Prostate gland (tissue), 2 donors: ENCODE measurements around the gene THRAP3. TPM values are rescaled to one million over a fixed set of nuclear protein-coding genes. Genes with fewer than 3 reads are reported as not detected.

Experiments used
- DNase-seq: peaks from one replicate; pipeline ENCODE4 v3.0.0-alpha.2; 2019; ENCODE audit warnings: low spot score
- H3K27ac ChIP-seq, 2 donors: fragments of 200-600 bp; sonication (generic); 2 replicates each; pipeline ENCODE4 v1.5.1; 2017 to 2019
- H3K27me3 ChIP-seq: fragments of 200-600 bp; sonication (generic); replicated peaks from 2 replicates; pipeline ENCODE4 v1.5.1; 2019; ENCODE audit not compliant: insufficient read depth
- H3K36me3 ChIP-seq, 2 donors: fragments of 200-600 bp; sonication (generic); 1 replicate in 1 of 2; 2 replicates in 1 of 2; pipeline versions ENCODE4 v1.5.1 to v1.8.1; 2017 to 2019
- H3K4me1 ChIP-seq: fragments of 200-600 bp; sonication (generic); replicated peaks from 2 replicates; pipeline ENCODE4 v1.5.1; 2019
- H3K4me3 ChIP-seq, 2 donors: fragments of 200-600 bp; sonication (generic); 2 replicates each; pipeline ENCODE4 v1.5.1; 2017 to 2019
- H3K9me3 ChIP-seq: fragments of 200-600 bp; sonication (generic); 2 replicates; pipeline ENCODE4 v1.5.1; 2017
- POLR2A ChIP-seq: fragments of 450-650 bp; IDR thresholded peaks from one replicate; pipeline ENCODE4 v1.6.1; 2016; ENCODE audit warnings: antibody characterized with exemption, mild to moderate bottlenecking
- POLR2AphosphoS5 ChIP-seq: sonication (generic); formaldehyde crosslinking; IDR thresholded peaks from one replicate; pipeline ENCODE4 v1.6.1; 2017; ENCODE audit warnings: antibody characterized with exemption
- WGBS: methylation state at CpG from one replicate; pipeline ENCODE4 v1.1.5; 2018; 5-methylcytosine and 5-hydroxymethylcytosine counted together
- intact Hi-C: fragments of 100-400 bp; cut with DNase I; formaldehyde crosslinking; loops from one replicate; pipeline ENCODE4 v1.14.2; 2022
- total RNA-seq, 2 donors: library from RNA; depleted of rRNA; stranded (reverse); fragments of >200 nt; gene quantifications; one replicate each; pipeline ENCODE4 v1.1.0, GENCODE V29; 2016
- TF ChIP-seq, protein P1 (sequence below), 4 experiments: fragments of 200-600 bp in 2 of 4; fragments of 450-650 bp in 2 of 4; sonication (generic) in 2 of 4; IDR thresholded peaks; 1 replicate in 3 of 4; 2 replicates in 1 of 4; pipeline ENCODE4 v1.5.1; 2016 to 2019; ENCODE audit warnings: antibody characterized with exemption in 4 of 4, mild to moderate bottlenecking in 2 of 4, moderate library complexity in 2 of 4

The THRAP3 gene
- total RNA-seq, 2 donors from 2014 or later = 100 to 123 TPM

DNA sequence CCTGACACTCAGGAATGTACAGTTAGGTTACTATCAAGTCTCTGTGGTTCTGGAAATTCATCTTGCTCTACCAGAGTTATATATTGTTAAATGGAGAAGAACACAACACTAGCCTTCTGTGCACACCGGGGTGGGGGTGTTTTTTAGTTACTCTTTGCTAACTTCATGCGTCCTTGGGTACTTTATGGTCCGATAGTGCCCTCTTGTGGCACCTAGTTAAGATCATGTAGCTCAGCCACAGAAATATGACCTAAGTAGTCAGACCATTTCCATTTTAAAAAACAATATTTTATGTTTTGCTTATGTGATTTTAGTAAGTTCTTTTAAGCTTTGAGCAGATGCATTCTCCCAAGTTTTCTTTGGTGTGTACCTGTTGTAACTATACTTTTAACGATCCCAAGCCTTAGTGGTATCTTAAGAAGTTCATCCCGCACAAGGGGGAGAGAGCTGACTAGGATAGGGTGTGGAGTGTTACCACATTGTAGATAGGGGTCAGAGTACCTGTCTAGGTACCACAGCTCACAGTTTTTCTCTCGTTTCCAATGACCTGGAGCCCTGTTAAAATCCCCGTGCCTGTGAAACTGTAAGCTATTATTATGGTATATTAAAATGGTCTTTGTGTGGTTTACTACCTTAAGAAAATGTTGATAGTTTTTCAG, 61.3 kb downstream of the THRAP3 start:
- peak; percentile 90 for DNase-seq
- TF ChIP-seq, protein P1, sequence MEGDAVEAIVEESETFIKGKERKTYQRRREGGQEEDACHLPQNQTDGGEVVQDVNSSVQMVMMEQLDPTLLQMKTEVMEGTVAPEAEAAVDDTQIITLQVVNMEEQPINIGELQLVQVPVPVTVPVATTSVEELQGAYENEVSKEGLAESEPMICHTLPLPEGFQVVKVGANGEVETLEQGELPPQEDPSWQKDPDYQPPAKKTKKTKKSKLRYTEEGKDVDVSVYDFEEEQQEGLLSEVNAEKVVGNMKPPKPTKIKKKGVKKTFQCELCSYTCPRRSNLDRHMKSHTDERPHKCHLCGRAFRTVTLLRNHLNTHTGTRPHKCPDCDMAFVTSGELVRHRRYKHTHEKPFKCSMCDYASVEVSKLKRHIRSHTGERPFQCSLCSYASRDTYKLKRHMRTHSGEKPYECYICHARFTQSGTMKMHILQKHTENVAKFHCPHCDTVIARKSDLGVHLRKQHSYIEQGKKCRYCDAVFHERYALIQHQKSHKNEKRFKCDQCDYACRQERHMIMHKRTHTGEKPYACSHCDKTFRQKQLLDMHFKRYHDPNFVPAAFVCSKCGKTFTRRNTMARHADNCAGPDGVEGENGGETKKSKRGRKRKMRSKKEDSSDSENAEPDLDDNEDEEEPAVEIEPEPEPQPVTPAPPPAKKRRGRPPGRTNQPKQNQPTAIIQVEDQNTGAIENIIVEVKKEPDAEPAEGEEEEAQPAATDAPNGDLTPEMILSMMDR (IDR thresholded peaks at IDR 0.05) = peak; percentile 58 to 91 (median 82)
- peak; percentile 82 for TF ChIP-seq POLR2AphosphoS5
- TF ChIP-seq POLR2A = no peak
- Histone ChIP-seq H3K4me1 (peaks cover 7% of the 10 kb centered on the region), H3K9me3 (no peaks in the 10 kb centered on the region), H3K4me3 (no peak overlapping the region), H3K27ac (peak overlapping the region; percentile 66 to 72), H3K27me3 (no peaks in the 10 kb centered on the region), H3K36me3 (peaks cover 11 to 16% of the 10 kb centered on the region in 2 donors)
- intact Hi-C loops = loop anchor here (2.0 to 10.0 kb wide), 3 partner anchors 101 to 185 kb away; no protein-coding TSS in a partner anchor
- 41% methylated on average over 7 of the region's 7 CpGs for WGBS

DNA sequence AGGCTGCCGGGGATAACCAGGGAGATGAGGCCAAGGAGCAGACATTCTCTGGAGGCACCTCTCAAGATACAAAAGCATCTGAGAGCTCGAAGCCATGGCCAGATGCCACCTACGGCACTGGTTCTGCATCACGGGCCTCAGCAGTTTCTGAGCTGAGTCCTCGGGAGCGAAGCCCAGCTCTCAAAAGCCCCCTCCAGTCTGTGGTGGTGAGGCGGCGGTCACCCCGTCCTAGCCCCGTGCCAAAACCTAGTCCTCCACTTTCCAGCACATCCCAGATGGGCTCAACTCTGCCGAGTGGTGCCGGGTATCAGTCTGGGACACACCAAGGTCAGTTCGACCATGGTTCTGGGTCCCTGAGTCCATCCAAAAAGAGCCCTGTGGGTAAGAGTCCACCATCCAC, 62.6 kb downstream of the THRAP3 start:
- Histone ChIP-seq H3K9me3 (no peaks in the 10 kb centered on the region), H3K4me3 (no peak overlapping the region), H3K36me3 (peaks cover 11 to 16% of the 10 kb centered on the region in 2 donors), H3K4me1 (peaks cover 7% of the 10 kb centered on the region), H3K27me3 (no peaks in the 10 kb centered on the region), H3K27ac (peak overlapping the region in 1 of 2 donors; percentile 72)
- 90% methylated on average over 13 of the region's 13 CpGs for WGBS
- intact Hi-C loops = loop anchor here (10.0 kb wide), 1 partner anchor 102 kb away; no protein-coding TSS in a partner anchor
- no peak for TF ChIP-seq POLR2A
- TF ChIP-seq, protein P1 (IDR thresholded peaks at IDR 0.05) = no peak
- no peak for TF ChIP-seq POLR2AphosphoS5
- DNase-seq = no peak

DNA sequence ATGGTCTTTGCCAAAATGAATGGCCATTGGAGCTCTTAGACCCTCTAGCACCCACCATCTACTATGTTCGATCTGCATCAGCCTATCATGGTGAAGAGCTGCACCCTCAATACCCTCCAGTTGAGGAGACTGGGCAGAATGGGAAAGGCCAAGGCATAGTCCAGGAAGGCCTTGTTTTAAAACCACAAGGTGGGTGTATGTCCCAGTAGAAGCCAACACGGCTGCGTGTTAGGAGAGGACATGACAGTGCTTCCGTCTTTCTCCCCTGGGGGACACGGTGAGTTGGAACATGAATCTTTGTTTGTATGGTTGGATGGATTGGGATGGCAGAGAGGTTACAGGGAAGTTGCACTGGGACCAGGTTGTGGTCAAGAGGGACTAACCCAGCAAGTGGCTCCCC, 63.4 kb downstream of the THRAP3 start:
- intact Hi-C loops = loop anchor here (10.0 kb wide), 1 partner anchor 103 kb away; no protein-coding TSS in a partner anchor
- H3K4me1 ChIP-seq = peaks cover 7% of the 10 kb centered on the region
- 82% methylated on average over 5 of the region's 5 CpGs for WGBS
- no peaks in the 10 kb centered on the region for H3K27me3 ChIP-seq
- no peak overlapping the region for H3K4me3 ChIP-seq
- no peak for DNase-seq
- TF ChIP-seq POLR2A = no peak
- TF ChIP-seq POLR2AphosphoS5 = no peak
- TF ChIP-seq, protein P1 (IDR thresholded peaks at IDR 0.05) = no peak
- H3K36me3 ChIP-seq = peaks cover 11 to 16% of the 10 kb centered on the region in 2 donors
- peak overlapping the region; percentile 9 to 72 for H3K27ac ChIP-seq
- no peaks in the 10 kb centered on the region for H3K9me3 ChIP-seq

DNA sequence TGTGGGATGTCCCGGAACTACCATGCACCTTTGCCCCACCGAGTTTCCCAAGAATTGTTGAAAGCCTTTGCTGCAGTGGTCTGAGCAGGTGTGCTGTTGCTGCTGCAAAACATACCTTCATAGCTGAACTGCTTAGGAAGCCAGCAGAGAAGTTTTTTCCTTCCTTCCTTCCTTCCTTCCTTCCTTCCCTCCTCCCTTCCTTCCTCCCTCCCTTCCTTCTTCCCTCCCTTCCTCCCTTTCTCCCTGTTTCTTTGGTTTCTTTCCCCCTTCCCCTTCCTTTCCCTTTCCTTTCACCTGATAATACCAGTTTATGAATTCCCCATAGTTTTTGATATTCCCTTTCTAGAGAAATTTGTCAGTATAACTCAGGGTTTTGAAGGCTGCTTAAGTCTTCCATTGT, 71.1 kb downstream of the THRAP3 start:
- H3K4me3 ChIP-seq = no peak overlapping the region
- 90% methylated on average over 2 of the region's 2 CpGs for WGBS
- H3K9me3 ChIP-seq = no peaks in the 10 kb centered on the region
- intact Hi-C loops = no loop called here
- DNase-seq = no peak
- no peaks in the 10 kb centered on the region for H3K27me3 ChIP-seq
- H3K4me1 ChIP-seq = peaks cover 17% of the 10 kb centered on the region
- peak overlapping the region; percentile 80 to 87 for H3K27ac ChIP-seq
- H3K36me3 ChIP-seq = peaks cover 0 to 3% of the 10 kb centered on the region in 2 donors
- TF ChIP-seq POLR2A (no peak), POLR2AphosphoS5 (no peak)
- TF ChIP-seq, protein P1 (IDR thresholded peaks at IDR 0.05) = no peak

DNA sequence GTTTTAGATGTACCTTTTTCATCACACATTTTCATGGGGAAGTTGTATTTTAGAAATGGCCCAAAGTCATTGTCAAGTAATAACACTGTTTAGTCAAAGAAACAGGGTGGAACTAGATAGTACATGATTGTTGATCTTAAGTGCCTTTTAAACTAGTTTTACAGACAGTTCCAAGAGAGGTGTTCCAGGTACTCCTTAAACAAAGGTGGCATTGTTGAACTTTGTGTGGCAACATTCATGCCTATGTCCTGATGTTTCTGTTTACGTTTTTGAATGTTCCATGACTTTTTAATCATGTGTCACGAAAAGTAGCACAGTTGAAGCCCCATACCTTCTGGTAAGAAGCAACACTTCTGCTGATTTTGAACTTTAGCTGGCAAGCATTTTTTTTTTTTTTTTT, 72.8 kb downstream of the THRAP3 start:
- Histone ChIP-seq H3K27ac (peak overlapping the region; percentile 80 to 87), H3K27me3 (no peaks in the 10 kb centered on the region), H3K4me1 (peaks cover 18% of the 10 kb centered on the region), H3K36me3 (peaks cover 8 to 13% of the 10 kb centered on the region in 2 donors), H3K9me3 (no peaks in the 10 kb centered on the region), H3K4me3 (no peak overlapping the region)
- peak; percentile 78 for DNase-seq
- peak; percentile 99 for TF ChIP-seq POLR2AphosphoS5
- no peak for TF ChIP-seq POLR2A
- TF ChIP-seq, protein P1 (IDR thresholded peaks at IDR 0.05) = no peak
- WGBS = 53% methylated on average over 2 of the region's 2 CpGs
- intact Hi-C loops = no loop called here
